HepG2 (cell line): ENCODE measurements around the gene FBXO24. TPM values are rescaled to one million over a fixed set of nuclear protein-coding genes. Genes with fewer than 3 reads are reported as not detected.

Source experiments
- ASH2L ChIP-seq: fragments of 300-600, 200-600 bp; sonication (generic); IDR thresholded peaks from 2 replicates; pipeline ENCODE4 v1.7.0; 2017; ENCODE audit warnings: low read depth, mild to moderate bottlenecking, moderate library complexity, mixed read lengths, low read length; ENCODE audit not compliant: insufficient read length
- CBX1 ChIP-seq: IDR thresholded peaks from one replicate; pipeline ENCODE4 v1.6.1; 2016; ENCODE audit warnings: antibody characterized with exemption, low read depth
- FOXK2 ChIP-seq: fragments of 450-650 bp; IDR thresholded peaks from 2 replicates; pipeline ENCODE4 v1.6.1; 2016
- KLF9 ChIP-seq: IDR thresholded peaks from 2 replicates; pipeline ENCODE4 v1.6.1; 2016; ENCODE audit warnings: low read depth
- NCOR1 ChIP-seq: fragments of 200-600 bp; sonication (generic); IDR thresholded peaks from 2 replicates; pipeline ENCODE4 v1.7.0; 2017; ENCODE audit warnings: antibody characterized with exemption, low read length, borderline replicate concordance
- RFX5 ChIP-seq: IDR thresholded peaks from 2 replicates; pipeline ENCODE4 v1.6.1; 2011; ENCODE audit warnings: low read depth, low read length, improper control_type of control experiment
- TARDBP ChIP-seq: sonication (generic); formaldehyde crosslinking; IDR thresholded peaks from 2 replicates; pipeline ENCODE4 v1.8.0; 2022; ENCODE audit warnings: mild to moderate bottlenecking, missing genetic modification reagents
- YEATS2 ChIP-seq: sonication (generic); formaldehyde crosslinking; IDR thresholded peaks from 2 replicates; pipeline ENCODE4 v1.4.0; 2020; ENCODE audit warnings: missing genetic modification reagents, borderline replicate concordance
- ZFP62 ChIP-seq: sonication (generic); formaldehyde crosslinking; IDR thresholded peaks from 2 replicates; pipeline ENCODE4 v1.4.0; 2020; ENCODE audit warnings: missing genetic modification reagents
- ZNF260 ChIP-seq: sonication (generic); formaldehyde crosslinking; IDR thresholded peaks from 2 replicates; pipeline ENCODE4 v1.4.0; 2020; ENCODE audit warnings: missing genetic modification reagents, low read depth, mild to moderate bottlenecking, borderline replicate concordance
- ZNF354B ChIP-seq: sonication (generic); formaldehyde crosslinking; IDR thresholded peaks from 2 replicates; pipeline ENCODE4 v1.8.0; 2022; ENCODE audit warnings: mild to moderate bottlenecking, missing genetic modification reagents
- ZNF484 ChIP-seq: sonication (generic); formaldehyde crosslinking; IDR thresholded peaks from 2 replicates; pipeline ENCODE4 v1.5.1; 2020; ENCODE audit warnings: mild to moderate bottlenecking, low read depth, missing genetic modification reagents, borderline replicate concordance
- ZNF546 ChIP-seq: sonication (generic); formaldehyde crosslinking; conservative IDR thresholded peaks from 2 replicates; pipeline ENCODE4 v1.8.1; 2023; ENCODE audit warnings: mild to moderate bottlenecking, missing genetic modification reagents
- ZSCAN20 ChIP-seq: sonication (generic); formaldehyde crosslinking; IDR thresholded peaks from 2 replicates; pipeline ENCODE4 v1.4.0; 2020; ENCODE audit warnings: missing genetic modification reagents, mild to moderate bottlenecking, borderline replicate concordance
- ZSCAN21 ChIP-seq: sonication (generic); formaldehyde crosslinking; IDR thresholded peaks from 2 replicates; pipeline ENCODE4 v1.8.0; 2022; ENCODE audit warnings: mild to moderate bottlenecking, missing genetic modification reagents, moderate library complexity, borderline replicate concordance
- polyA plus RNA-seq, 8 experiments: library from polyadenylated mRNA; depleted of rRNA in 3 of 8; stranded (reverse) in 7 of 8; unstranded in 1 of 8; fragments of >200 nt; fragmentation: Illumina TruSeq in 4 of 8; extraction: Trizol in 4 of 8; gene quantifications; 2 replicates each; pipeline versions ENCODE4 v1.2.1 to v1.2.3, GENCODE V29; 2011 to 2016; ENCODE audit warnings: low read depth in 4 of 8, missing spikeins in 1 of 8, mixed read lengths in 1 of 8; ENCODE audit not compliant: insufficient read depth in 1 of 8
- total RNA-seq, 5 experiments: library from RNA; depleted of rRNA; stranded (reverse); fragments of >200 nt; fragmentation: Illumina TruSeq; extraction: Trizol; gene quantifications; 2 replicates each; pipeline ENCODE4 v1.2.3, GENCODE V29; 2016; ENCODE audit warnings: low read depth in 1 of 5
- TF ChIP-seq, protein P1 (sequence below): sonication (generic); formaldehyde crosslinking; IDR thresholded peaks from 2 replicates; pipeline ENCODE4 v1.5.1; 2020; ENCODE audit warnings: mild to moderate bottlenecking, missing genetic modification reagents
- TF ChIP-seq, protein P2 (sequence below): IDR thresholded peaks from 2 replicates; pipeline ENCODE4 v1.6.1; 2016; ENCODE audit warnings: mild to moderate bottlenecking
- TF ChIP-seq, protein P3 (sequence below): sonication (generic); formaldehyde crosslinking; IDR thresholded peaks from 2 replicates; pipeline ENCODE4 v1.5.1; 2020; ENCODE audit warnings: mild to moderate bottlenecking, missing genetic modification reagents, moderate library complexity
- TF ChIP-seq, protein P4 (sequence below): sonication (generic); formaldehyde crosslinking; IDR thresholded peaks from 2 replicates; pipeline ENCODE4 v1.4.0; 2020; ENCODE audit warnings: mild to moderate bottlenecking, missing genetic modification reagents

FBXO24 gene
- total and polyA plus RNA-seq, 2 of the 13 experiments (the other 11 are each of a cell fraction or from before 2014, with no cell fraction given) = 0.20 to 0.55 TPM

DNA sequence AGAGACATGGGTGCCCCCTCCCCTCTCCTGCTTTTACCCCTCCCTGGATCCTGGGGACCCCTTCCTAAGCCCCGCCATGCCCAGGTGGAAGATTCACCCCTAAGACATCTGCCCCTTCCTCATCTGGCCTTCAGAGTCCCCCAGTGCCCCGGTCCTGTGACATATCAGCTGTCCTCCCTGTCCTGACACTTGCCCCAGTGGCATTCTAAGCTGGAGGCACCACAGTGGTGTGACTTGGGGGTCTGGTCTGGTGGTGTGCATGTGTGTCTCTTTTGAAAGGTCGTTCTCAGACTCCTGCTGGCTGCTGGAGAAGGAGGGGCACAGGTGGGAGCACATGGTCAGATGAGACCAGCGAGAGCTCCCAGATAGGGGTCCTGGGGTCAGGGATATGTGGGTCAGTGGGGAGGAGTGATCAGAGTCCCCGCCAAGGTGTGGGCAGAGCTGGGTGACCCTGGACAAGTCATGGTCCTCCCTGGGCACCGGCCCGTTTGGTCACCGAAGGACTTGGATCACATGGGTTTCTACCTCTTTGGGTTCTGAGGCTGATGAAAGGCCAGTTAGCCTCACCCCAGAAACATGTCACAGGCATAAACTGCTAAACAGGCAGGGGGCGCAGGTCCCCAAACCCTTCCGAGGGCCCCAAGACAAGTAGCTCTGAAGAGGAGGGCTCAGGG is 55.9 kb downstream of the FBXO24 start (continued):
- TF ChIP-seq ZNF354B (CRISPR knock-in tag) = no peak
- TF ChIP-seq, protein P1, sequence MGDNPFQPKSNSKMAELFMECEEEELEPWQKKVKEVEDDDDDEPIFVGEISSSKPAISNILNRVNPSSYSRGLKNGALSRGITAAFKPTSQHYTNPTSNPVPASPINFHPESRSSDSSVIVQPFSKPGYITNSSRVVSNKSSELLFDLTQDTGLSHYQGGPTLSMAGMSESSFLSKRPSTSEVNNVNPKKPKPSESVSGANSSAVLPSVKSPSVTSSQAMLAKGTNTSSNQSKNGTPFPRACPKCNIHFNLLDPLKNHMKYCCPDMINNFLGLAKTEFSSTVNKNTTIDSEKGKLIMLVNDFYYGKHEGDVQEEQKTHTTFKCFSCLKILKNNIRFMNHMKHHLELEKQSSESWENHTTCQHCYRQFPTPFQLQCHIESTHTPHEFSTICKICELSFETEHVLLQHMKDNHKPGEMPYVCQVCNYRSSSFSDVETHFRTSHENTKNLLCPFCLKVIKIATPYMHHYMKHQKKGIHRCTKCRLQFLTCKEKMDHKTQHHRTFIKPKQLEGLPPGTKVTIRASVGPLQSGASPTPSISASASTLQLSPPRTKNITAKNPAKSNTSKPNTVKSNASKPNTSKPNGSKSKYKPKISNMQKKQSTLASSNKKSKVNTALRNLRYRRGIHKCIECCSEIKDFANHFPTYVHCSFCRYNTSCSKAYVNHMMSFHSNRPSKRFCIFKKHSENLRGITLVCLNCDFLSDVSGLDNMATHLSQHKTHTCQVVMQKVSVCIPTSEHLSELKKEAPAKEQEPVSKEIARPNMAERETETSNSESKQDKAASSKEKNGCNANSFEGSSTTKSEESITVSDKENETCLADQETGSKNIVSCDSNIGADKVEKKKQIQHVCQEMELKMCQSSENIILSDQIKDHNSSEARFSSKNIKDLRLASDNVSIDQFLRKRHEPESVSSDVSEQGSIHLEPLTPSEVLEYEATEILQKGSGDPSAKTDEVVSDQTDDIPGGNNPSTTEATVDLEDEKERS (CRISPR knock-in tag) = no peak
- TF ChIP-seq YEATS2 (CRISPR knock-in tag) = no peak
- TF ChIP-seq ZFP62 (CRISPR knock-in tag) = no peak
- no peak for TF ChIP-seq RFX5
- TF ChIP-seq, protein P2, sequence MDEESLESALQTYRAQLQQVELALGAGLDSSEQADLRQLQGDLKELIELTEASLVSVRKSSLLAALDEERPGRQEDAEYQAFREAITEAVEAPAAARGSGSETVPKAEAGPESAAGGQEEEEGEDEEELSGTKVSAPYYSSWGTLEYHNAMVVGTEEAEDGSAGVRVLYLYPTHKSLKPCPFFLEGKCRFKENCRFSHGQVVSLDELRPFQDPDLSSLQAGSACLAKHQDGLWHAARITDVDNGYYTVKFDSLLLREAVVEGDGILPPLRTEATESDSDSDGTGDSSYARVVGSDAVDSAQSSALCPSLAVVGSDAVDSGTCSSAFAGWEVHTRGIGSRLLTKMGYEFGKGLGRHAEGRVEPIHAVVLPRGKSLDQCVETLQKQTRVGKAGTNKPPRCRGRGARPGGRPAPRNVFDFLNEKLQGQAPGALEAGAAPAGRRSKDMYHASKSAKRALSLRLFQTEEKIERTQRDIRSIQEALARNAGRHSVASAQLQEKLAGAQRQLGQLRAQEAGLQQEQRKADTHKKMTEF = 0 out of 2 replicates have a peak, but pooled peaks have one; percentile 28
- TF ChIP-seq ZSCAN21 = 0 out of 2 replicates have a peak, but pooled peaks have one; percentile 20
- TF ChIP-seq ZSCAN20 (CRISPR knock-in tag) = no peak
- no peak for TF ChIP-seq KLF9
- TF ChIP-seq, protein P3, sequence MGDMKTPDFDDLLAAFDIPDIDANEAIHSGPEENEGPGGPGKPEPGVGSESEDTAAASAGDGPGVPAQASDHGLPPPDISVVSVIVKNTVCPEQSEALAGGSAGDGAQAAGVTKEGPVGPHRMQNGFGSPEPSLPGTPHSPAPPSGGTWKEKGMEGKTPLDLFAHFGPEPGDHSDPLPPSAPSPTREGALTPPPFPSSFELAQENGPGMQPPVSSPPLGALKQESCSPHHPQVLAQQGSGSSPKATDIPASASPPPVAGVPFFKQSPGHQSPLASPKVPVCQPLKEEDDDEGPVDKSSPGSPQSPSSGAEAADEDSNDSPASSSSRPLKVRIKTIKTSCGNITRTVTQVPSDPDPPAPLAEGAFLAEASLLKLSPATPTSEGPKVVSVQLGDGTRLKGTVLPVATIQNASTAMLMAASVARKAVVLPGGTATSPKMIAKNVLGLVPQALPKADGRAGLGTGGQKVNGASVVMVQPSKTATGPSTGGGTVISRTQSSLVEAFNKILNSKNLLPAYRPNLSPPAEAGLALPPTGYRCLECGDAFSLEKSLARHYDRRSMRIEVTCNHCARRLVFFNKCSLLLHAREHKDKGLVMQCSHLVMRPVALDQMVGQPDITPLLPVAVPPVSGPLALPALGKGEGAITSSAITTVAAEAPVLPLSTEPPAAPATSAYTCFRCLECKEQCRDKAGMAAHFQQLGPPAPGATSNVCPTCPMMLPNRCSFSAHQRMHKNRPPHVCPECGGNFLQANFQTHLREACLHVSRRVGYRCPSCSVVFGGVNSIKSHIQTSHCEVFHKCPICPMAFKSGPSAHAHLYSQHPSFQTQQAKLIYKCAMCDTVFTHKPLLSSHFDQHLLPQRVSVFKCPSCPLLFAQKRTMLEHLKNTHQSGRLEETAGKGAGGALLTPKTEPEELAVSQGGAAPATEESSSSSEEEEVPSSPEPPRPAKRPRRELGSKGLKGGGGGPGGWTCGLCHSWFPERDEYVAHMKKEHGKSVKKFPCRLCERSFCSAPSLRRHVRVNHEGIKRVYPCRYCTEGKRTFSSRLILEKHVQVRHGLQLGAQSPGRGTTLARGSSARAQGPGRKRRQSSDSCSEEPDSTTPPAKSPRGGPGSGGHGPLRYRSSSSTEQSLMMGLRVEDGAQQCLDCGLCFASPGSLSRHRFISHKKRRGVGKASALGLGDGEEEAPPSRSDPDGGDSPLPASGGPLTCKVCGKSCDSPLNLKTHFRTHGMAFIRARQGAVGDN (CRISPR knock-in tag) = peak; percentile 69
- TF ChIP-seq TARDBP (CRISPR knock-in tag) = peak; percentile 4; the same call in 1 of the 2 replicates
- TF ChIP-seq FOXK2 = no peak
- no peak for TF ChIP-seq CBX1
- TF ChIP-seq NCOR1 = peak; percentile 18
- peak; percentile 21 for TF ChIP-seq ASH2L
- TF ChIP-seq ZNF546 (CRISPR knock-in tag) = no peak
- no peak for TF ChIP-seq ZNF260 (CRISPR knock-in tag)
- TF ChIP-seq ZNF484 (CRISPR knock-in tag) = no peak
- TF ChIP-seq, protein P4, sequence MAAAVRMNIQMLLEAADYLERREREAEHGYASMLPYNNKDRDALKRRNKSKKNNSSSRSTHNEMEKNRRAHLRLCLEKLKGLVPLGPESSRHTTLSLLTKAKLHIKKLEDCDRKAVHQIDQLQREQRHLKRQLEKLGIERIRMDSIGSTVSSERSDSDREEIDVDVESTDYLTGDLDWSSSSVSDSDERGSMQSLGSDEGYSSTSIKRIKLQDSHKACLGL (CRISPR knock-in tag) = peak; percentile 47; the same call in 1 of the 2 replicates
